ENCODE data around the gene MYOZ2.

Gene MYOZ2

GRCh38 chr4:119233191-119233590 lies 97.6 kb downstream of the MYOZ2 start:
- H3K4me3 ChIP-seq (ENCODE audit: low read depth, low read length), result no peak overlapping the region
- no peak for DNase-seq (ENCODE audit: low read depth)
- TF ChIP-seq MYC (IDR thresholded peaks at IDR 0.05; ENCODE audit: low read depth, low read length) (no peak), CTCF (IDR thresholded peaks at IDR 0.05; ENCODE audit: low read depth, low read length) (no peak), POLR2A (IDR thresholded peaks at IDR 0.05; ENCODE audit: extremely low read depth, insufficient read length) (no peak), MAX (IDR thresholded peaks at IDR 0.05; ENCODE audit: low read depth, low read length) (no peak)

GRCh38 chr4:119233750-119234149 lies 98.1 kb downstream of the MYOZ2 start:
- DNase-seq (ENCODE audit: low read depth), result peak; percentile 76
- no peak for TF ChIP-seq MAX (IDR thresholded peaks at IDR 0.05; ENCODE audit: low read depth, low read length)
- TF ChIP-seq CTCF (IDR thresholded peaks at IDR 0.05; ENCODE audit: low read depth, low read length), result no peak
- TF ChIP-seq MYC (IDR thresholded peaks at IDR 0.05; ENCODE audit: low read depth, low read length), result no peak
- no peak for TF ChIP-seq POLR2A (IDR thresholded peaks at IDR 0.05; ENCODE audit: extremely low read depth, insufficient read length)
- H3K4me3 ChIP-seq (ENCODE audit: low read depth, low read length), result peak overlapping the region; percentile 22

- H3K4me3 ChIP-seq (ENCODE audit: low read depth, low read length), result no peak overlapping the region
- no peak for TF ChIP-seq MAX (IDR thresholded peaks at IDR 0.05; ENCODE audit: low read depth, low read length)
- TF ChIP-seq MYC (IDR thresholded peaks at IDR 0.05; ENCODE audit: low read depth, low read length), result no peak
- no peak for TF ChIP-seq CTCF (IDR thresholded peaks at IDR 0.05; ENCODE audit: low read depth, low read length)
- TF ChIP-seq POLR2A (IDR thresholded peaks at IDR 0.05; ENCODE audit: extremely low read depth, insufficient read length), result no peak
- no peak for DNase-seq (ENCODE audit: low read depth)
These were observed 101.6 kb downstream of the MYOZ2 start for GRCh38 chr4:119237201-119237600.
